HEK293 (cell line): Measurements from ENCODE around the gene RTCB.

Experiments used
- BCL11A ChIP-seq: fragments of 450-650 bp; formaldehyde crosslinking; IDR thresholded peaks from 2 replicates; pipeline ENCODE4 v1.5.1; 2016; ENCODE audit warnings: low read depth, missing biosample characterization, missing genetic modification characterization
- BCL6B ChIP-seq: fragments of 450-650 bp; formaldehyde crosslinking; IDR thresholded peaks from 2 replicates; pipeline ENCODE4 v1.5.1; 2017; ENCODE audit warnings: missing biosample characterization, missing genetic modification characterization
- CTCF ChIP-seq: fragments of 450-650 bp; formaldehyde crosslinking; IDR thresholded peaks from 2 replicates; pipeline ENCODE4 v1.5.1; 2016; ENCODE audit warnings: missing biosample characterization, missing genetic modification characterization
- HIC1 ChIP-seq: fragments of 450-650 bp; formaldehyde crosslinking; IDR thresholded peaks from 2 replicates; pipeline ENCODE4 v1.5.1; 2016; ENCODE audit warnings: missing biosample characterization, missing genetic modification characterization
- MEIS1 ChIP-seq: sonication (generic); formaldehyde crosslinking; IDR thresholded peaks from 2 replicates; pipeline ENCODE4 v1.8.1; 2022; ENCODE audit warnings: missing genetic modification reagents, mild to moderate bottlenecking, borderline replicate concordance
- PBX3 ChIP-seq: sonication (generic); formaldehyde crosslinking; IDR thresholded peaks from 2 replicates; pipeline ENCODE4 v1.8.1; 2022; ENCODE audit warnings: mild to moderate bottlenecking, moderate library complexity, missing genetic modification reagents
- REST ChIP-seq: fragments of 450-650 bp; formaldehyde crosslinking; IDR thresholded peaks from 2 replicates; pipeline ENCODE4 v1.5.1; 2016; ENCODE audit warnings: missing biosample characterization, missing genetic modification characterization
- ZBTB1 ChIP-seq: fragments of 450-650 bp; formaldehyde crosslinking; IDR thresholded peaks from 2 replicates; pipeline ENCODE4 v1.5.1; 2016; ENCODE audit warnings: missing biosample characterization, missing genetic modification characterization
- ZNF473 ChIP-seq: fragments of 450-650 bp; formaldehyde crosslinking; IDR thresholded peaks from 2 replicates; pipeline ENCODE4 v1.5.1; 2017; ENCODE audit warnings: missing biosample characterization, missing genetic modification characterization
- ZNF488 ChIP-seq: fragments of 450-650 bp; formaldehyde crosslinking; IDR thresholded peaks from 2 replicates; pipeline ENCODE4 v1.5.1; 2016; ENCODE audit warnings: missing biosample characterization, missing genetic modification characterization

GRCh38 chr22:32353840-32354239, 58.2 kb downstream of the RTCB start:
- TF ChIP-seq REST (tag by site-specific recombination) (no peak), ZNF473 (tag by site-specific recombination) (no peak), CTCF (tag by site-specific recombination) (no peak), MEIS1 (CRISPR knock-in tag) (no peak), ZBTB1 (no peak), ZNF488 (tag by site-specific recombination) (no peak), BCL11A (tag by site-specific recombination) (no peak), BCL6B (tag by site-specific recombination) (no peak), HIC1 (no peak), PBX3 (CRISPR knock-in tag) (no peak)
